Activated CD4-positive, alpha-beta memory T cell treated with anti-CD3 and anti-CD28 coated beads for 36 hours (primary cell): Measurements from ENCODE around the gene P4HB. TPM values are rescaled to one million over a fixed set of nuclear protein-coding genes. Genes with fewer than 3 reads are reported as not detected.

Experiments
- CTCF ChIA-PET: fragments of 350-600 bp; sonication (Branson Sonifier 250); formaldehyde crosslinking; loops from one replicate; lab custom pipeline; 2021; ENCODE audit warnings: antibody characterized with exemption, inconsistent platforms; lab: Charles Lee
- POLR2A ChIA-PET: fragments of 350-600 bp; sonication (Branson Sonifier 250); formaldehyde crosslinking; loops from one replicate; lab custom pipeline; 2021; ENCODE audit warnings: antibody characterized with exemption; lab: Charles Lee
- DNase-seq: peaks from one replicate; pipeline ENCODE4 v3.0.0-alpha.2; 2020
- H3K27ac Mint-ChIP-seq: one replicate; pipeline ENCODE4 v1.8.0; 2021; ENCODE audit warnings: mixed read lengths
- H3K27me3 Mint-ChIP-seq: one replicate; pipeline ENCODE4 v1.8.0; 2021; ENCODE audit warnings: mixed read lengths
- H3K36me3 Mint-ChIP-seq: one replicate; pipeline ENCODE4 v1.8.0; 2021; ENCODE audit warnings: mixed read lengths
- H3K4me1 Mint-ChIP-seq: one replicate; pipeline ENCODE4 v1.8.0; 2021; ENCODE audit warnings: low read depth, mixed read lengths
- H3K4me3 Mint-ChIP-seq: one replicate; pipeline ENCODE4 v1.8.0; 2021; ENCODE audit warnings: mild to moderate bottlenecking, mixed read lengths
- H3K9me3 Mint-ChIP-seq: one replicate; pipeline ENCODE4 v1.8.0; 2021; ENCODE audit warnings: mixed read lengths
- intact Hi-C: fragments of 100-400 bp; cut with micrococcal nuclease; formaldehyde crosslinking; loops from one replicate; pipeline ENCODE4 v1.15.1; 2023
- total RNA-seq, 2 experiments: library from RNA; stranded (reverse); gene quantifications; one replicate each; pipeline ENCODE4 v1.2.3, GENCODE V29; 2021

P4HB gene
- total RNA-seq, 2 experiments from 2014 or later = 358 to 367 TPM

DNA sequence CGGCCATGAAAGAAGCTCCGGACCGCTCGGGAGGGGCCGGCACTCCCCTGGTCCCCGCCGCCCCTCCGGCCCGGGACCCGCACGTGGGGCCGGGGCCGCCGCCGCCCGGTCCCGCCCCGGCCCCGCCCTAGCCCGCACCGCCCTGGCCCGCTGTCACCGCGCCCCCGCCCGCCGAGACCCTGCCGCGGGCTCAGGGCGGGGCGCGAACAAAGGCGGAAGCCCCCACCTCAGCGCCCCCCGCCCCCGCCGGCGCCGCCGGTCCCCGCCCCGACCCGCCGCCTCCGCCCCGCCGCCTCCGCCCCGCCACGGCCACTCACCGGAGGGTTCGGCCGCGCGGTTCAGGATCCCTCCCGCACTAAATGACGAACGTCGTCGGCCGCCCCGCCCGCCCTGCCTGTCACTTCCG, 10.6 kb upstream of the P4HB start, which contains the start of gene ARHGDIA:
Gene ARHGDIA, minus strand, starts transcription at position 357 of the 406 bp plus-strand sequence. CDS start 1,407 bp downstream, outside the sequence.
- H3K27ac Mint-ChIP-seq = peak within 1 kb of the TSS; percentile 94
- H3K9me3 Mint-ChIP-seq = no peaks in the 10 kb centered on the region
- peaks cover 47% of the 10 kb centered on the region for H3K4me1 Mint-ChIP-seq
- intact Hi-C loops = loop anchor here (1.0 to 5.0 kb wide), 7 partner anchors 11 to 226 kb away; partner anchors contain the start of genes ALYREF, ANAPC11, ASPSCR1 and FASN
- DNase-seq = no peak
- ChIA-PET CTCF (interaction anchor here (1.6 kb wide), 2 partner anchors 10 to 57 kb away, joined by 5 to 8 read pairs; partner anchors contain the start of genes MAFG and P4HB), POLR2A (interaction anchor here (0.7 to 3.1 kb wide), 6 partner anchors 8 to 66 kb away, joined by 3 to 21 read pairs (median 8); partner anchors contain the start of genes ALYREF, ANAPC11, MCRIP1 and P4HB)
- peaks cover 37% of the 10 kb centered on the region for H3K36me3 Mint-ChIP-seq
- no peaks in the 10 kb centered on the region for H3K27me3 Mint-ChIP-seq
- H3K4me3 Mint-ChIP-seq = peak within 1 kb of the TSS; percentile 88

- H3K4me3 Mint-ChIP-seq = peak overlapping the region; percentile 88
- intact Hi-C loops = loop anchor here (5.0 kb wide), 5 partner anchors 38 to 227 kb away; partner anchors contain the start of genes ASPSCR1, FASN, MAFG and MCRIP1
- ChIA-PET CTCF (interaction anchor here (0.8 to 2.3 kb wide), 13 partner anchors 9 to 168 kb away, joined by 3 to 8 read pairs (median 4); partner anchors contain the start of genes CENPX, DCXR, LRRC45 and MAFG), POLR2A (interaction anchor here (0.7 to 3.1 kb wide), 13 partner anchors 9 to 207 kb away, joined by 3 to 21 read pairs (median 3); partner anchors contain the start of genes ALYREF, ANAPC11, MAFG and MCRIP1)
- H3K4me1 Mint-ChIP-seq = peaks cover 50% of the 10 kb centered on the region
- H3K27me3 Mint-ChIP-seq = no peaks in the 10 kb centered on the region
- peak; percentile 62 for DNase-seq
- peak overlapping the region; percentile 92 for H3K27ac Mint-ChIP-seq
- no peaks in the 10 kb centered on the region for H3K9me3 Mint-ChIP-seq
- H3K36me3 Mint-ChIP-seq = peaks cover 41% of the 10 kb centered on the region
Observed at GRCh38 chr17:81870131-81870980, 10.0 kb upstream of the P4HB start.

- ChIA-PET POLR2A (interaction anchor here (0.5 to 3.1 kb wide), 13 partner anchors 8 to 207 kb away, joined by 3 to 21 read pairs (median 3); partner anchors contain the start of genes ALYREF, ANAPC11, MAFG and MCRIP1), CTCF (interaction anchor here (0.8 to 2.3 kb wide), 16 partner anchors 8 to 196 kb away, joined by 3 to 8 read pairs (median 4); partner anchors contain the start of genes CENPX, DCXR, DUS1L and LRRC45)
- Mint-ChIP-seq H3K36me3 (peaks cover 43% of the 10 kb centered on the region), H3K27me3 (no peaks in the 10 kb centered on the region), H3K27ac (peak overlapping the region; percentile 92), H3K4me3 (peak overlapping the region; percentile 88), H3K4me1 (peaks cover 47% of the 10 kb centered on the region), H3K9me3 (no peaks in the 10 kb centered on the region)
- intact Hi-C loops = loop anchor here (5.0 kb wide), 5 partner anchors 37 to 228 kb away; partner anchors contain the start of genes ASPSCR1, FASN, MAFG and MCRIP1
- DNase-seq = peak; percentile 55
Observed at GRCh38 chr17:81869221-81870130, 9.1 kb upstream of the P4HB start.

DNA sequence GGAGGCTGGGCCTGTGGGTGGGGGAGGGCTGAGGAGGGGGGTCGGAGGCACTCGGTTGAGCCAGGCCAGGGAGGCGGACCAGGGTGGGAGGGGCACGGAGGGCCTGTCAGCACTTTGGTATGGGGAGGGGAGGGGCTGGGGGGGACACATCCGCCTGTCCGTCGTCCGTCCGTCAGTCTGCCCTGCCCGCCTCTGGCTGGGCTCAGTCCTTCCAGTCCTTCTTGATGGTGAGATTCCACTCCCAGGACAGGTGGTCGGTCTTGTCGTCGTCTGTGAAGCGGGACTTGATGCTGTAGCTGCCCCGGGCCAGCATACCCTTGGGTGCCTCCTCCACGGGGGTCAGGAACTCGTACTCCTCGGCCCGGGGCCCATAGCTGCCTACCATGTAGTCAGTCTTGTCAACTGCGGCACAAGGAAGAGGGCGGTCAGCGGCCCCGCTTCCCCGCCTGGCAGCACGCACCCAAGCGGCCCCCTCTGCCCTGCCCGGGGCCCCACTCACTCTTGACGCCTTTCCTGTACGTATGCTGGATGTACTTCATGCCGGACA, 8.4 kb upstream of the P4HB start:
- DNase-seq = peak; percentile 22
- intact Hi-C loops = no loop called here
- ChIA-PET POLR2A (interaction anchor here (0.5 to 3.1 kb wide), 5 partner anchors 7 to 166 kb away, joined by 3 to 21 read pairs (median 14); partner anchors contain the start of genes ALYREF, ANAPC11, MCRIP1 and MRPL12), CTCF (interaction anchor here (1.0 to 2.3 kb wide), 9 partner anchors 10 to 169 kb away, joined by 3 to 7 read pairs (median 4); partner anchors contain the start of genes CENPX, DCXR, LRRC45 and SIRT7)
- peaks cover 42% of the 10 kb centered on the region for H3K36me3 Mint-ChIP-seq
- peak overlapping the region; percentile 88 for H3K4me3 Mint-ChIP-seq
- H3K4me1 Mint-ChIP-seq = peaks cover 43% of the 10 kb centered on the region
- H3K9me3 Mint-ChIP-seq = no peaks in the 10 kb centered on the region
- H3K27me3 Mint-ChIP-seq = no peaks in the 10 kb centered on the region
- H3K27ac Mint-ChIP-seq = peak overlapping the region; percentile 92

- CTCF ChIA-PET = interaction anchor here (0.6 to 2.3 kb wide), 2 partner anchors 166 to 288 kb away, joined by 3 to 5 read pairs; no protein-coding TSS in a partner anchor
- Mint-ChIP-seq H3K27me3 (no peaks in the 10 kb centered on the region), H3K36me3 (peaks cover 47% of the 10 kb centered on the region), H3K27ac (peak overlapping the region; percentile 42), H3K4me1 (peaks cover 44% of the 10 kb centered on the region), H3K4me3 (peak overlapping the region; percentile 41), H3K9me3 (no peaks in the 10 kb centered on the region)
- intact Hi-C loops = no loop called here
- POLR2A ChIA-PET = interaction anchor here (1.6 to 3.1 kb wide), 2 partner anchors 18 to 23 kb away, joined by 3 to 16 read pairs; partner anchors contain the start of genes ALYREF and ANAPC11
- DNase-seq = no peak
Observed at GRCh38 chr17:81867991-81868673, 7.8 kb upstream of the P4HB start.

DNA sequence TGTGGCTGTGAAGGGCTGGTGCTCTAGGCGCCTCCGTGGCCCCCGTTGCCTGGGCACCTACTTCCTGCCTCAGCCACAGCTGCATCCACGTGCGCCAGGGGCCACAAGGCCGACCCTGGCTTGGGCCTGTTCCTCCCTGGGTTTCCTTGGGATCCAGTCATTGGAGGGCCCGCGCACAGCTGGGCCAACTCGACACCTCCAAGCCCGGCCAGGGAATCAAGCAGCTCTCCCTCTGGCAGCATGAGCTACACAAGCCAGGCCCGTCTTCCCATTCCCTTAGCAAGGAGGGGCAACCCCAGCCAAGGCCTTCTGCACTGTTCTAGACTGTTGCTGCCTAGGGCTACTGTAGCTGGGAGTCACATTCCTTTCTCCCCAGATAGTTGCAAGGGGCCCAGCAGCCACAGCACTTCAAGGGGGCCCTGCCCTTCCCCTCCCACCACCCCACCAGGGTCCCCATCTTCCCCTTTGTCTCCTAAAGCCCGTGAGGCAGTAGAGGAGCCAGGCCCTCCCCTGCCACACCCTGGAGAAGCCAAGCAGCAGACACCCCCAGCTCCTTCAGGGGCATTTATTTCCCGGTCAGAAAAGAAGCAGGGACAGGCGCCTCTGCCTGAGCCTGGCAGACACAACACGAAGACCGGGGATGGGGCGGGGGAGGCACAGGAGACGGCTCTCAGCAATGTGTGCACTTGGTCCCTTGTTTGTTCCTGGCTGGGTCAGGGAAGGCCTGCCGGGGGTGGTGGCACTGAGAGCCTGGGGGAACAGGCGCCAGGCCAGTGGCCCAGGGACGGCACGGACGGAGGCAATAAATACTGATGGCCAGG, 7.0 kb upstream of the P4HB start:
- Mint-ChIP-seq H3K4me3 (peak overlapping the region; percentile 42), H3K36me3 (peaks cover 53% of the 10 kb centered on the region), H3K9me3 (no peaks in the 10 kb centered on the region), H3K27ac (peak overlapping the region; percentile 69), H3K27me3 (no peaks in the 10 kb centered on the region), H3K4me1 (peaks cover 44% of the 10 kb centered on the region)
- DNase-seq = peak; percentile 31
- ChIA-PET CTCF (interaction anchor here (0.6 kb wide), 1 partner anchor 288 kb away, joined by 3 read pairs; no protein-coding TSS in a partner anchor), POLR2A (interaction anchor here (1.6 kb wide), 1 partner anchor 19 kb away, joined by 3 read pairs; no protein-coding TSS in a partner anchor)
- intact Hi-C loops = no loop called here

GRCh38 chr17:81866440-81867169, 6.3 kb upstream of the P4HB start:
- intact Hi-C loops = no loop called here
- DNase-seq = no peak
- Mint-ChIP-seq H3K27ac (peak overlapping the region; percentile 69), H3K4me1 (peaks cover 43% of the 10 kb centered on the region), H3K36me3 (peaks cover 52% of the 10 kb centered on the region), H3K9me3 (no peaks in the 10 kb centered on the region), H3K4me3 (peak overlapping the region; percentile 42), H3K27me3 (no peaks in the 10 kb centered on the region)
- ChIA-PET CTCF (no interaction called here), POLR2A (interaction anchor here (1.0 to 1.6 kb wide), 3 partner anchors 20 to 45 kb away, joined by 3 to 4 read pairs (median 3); partner anchors contain the start of genes MCRIP1 and PCYT2)

DNA sequence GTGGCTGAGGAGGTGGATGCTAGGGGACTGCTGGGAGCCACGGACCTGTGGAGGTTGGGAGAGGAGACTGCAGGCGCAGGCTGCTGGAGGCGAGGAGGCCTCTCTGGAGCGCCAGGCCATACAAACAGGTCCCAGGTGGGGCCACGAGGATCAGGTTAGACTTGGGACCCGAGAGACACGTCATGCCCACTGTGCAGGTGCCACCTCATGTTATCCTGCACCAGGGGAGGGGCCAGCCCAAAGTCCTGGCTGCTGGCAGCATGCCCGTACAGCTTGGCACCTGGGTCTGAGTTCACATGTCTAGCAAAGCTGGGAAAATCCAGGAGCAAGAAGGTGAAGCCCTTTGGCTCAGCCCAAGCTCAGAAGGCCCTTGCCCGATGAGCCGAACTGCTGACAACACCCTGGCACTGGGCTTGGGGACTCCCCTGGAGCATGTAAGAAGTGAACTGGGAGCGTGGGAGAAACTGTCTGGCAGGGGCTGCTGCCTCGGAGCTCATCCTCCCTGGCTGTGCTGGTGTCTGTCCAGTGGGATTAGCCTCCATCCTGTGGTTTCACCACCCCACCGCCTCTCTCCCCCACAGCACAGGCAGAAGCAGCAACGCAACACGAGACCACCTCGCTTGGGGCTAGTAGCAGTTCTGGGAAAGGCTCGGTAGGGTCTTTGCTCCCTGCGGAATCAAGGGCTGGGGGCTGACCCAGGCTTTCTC, 5.6 kb upstream of the P4HB start:
- no peak overlapping the region for H3K4me3 Mint-ChIP-seq
- no peak for DNase-seq

More for the DNA sequence above, 5.6 kb upstream of the P4HB start:
- intact Hi-C loops = no loop called here
- H3K4me1 Mint-ChIP-seq = peaks cover 45% of the 10 kb centered on the region
- H3K9me3 Mint-ChIP-seq = no peaks in the 10 kb centered on the region
- no peaks in the 10 kb centered on the region for H3K27me3 Mint-ChIP-seq
- ChIA-PET POLR2A (interaction anchor here (1.0 to 1.6 kb wide), 3 partner anchors 20 to 45 kb away, joined by 3 to 4 read pairs (median 3); partner anchors contain the start of genes MCRIP1 and PCYT2), CTCF (no interaction called here)
- no peak overlapping the region for H3K27ac Mint-ChIP-seq
- peaks cover 54% of the 10 kb centered on the region for H3K36me3 Mint-ChIP-seq
